ENCODE measurements around the gene ICAM1. TPM values are rescaled to one million over a fixed set of nuclear protein-coding genes. Genes with fewer than 3 reads are reported as not detected.
A peak's percentile ranks its signal among the peaks of the same experiment; 100 is the strongest.
"Not testable (repeated sequence)": the region's sequence is repeated elsewhere in the genome, so short reads cannot be mapped to it uniquely, and the experiment has no call there.

ICAM1 gene
- total RNA-seq, 1 experiment from 2014 or later = 5.1 TPM

- H3K4me3 ChIP-seq (ENCODE audit: low read length) = peak overlapping the region; percentile 15; the same call in 1 of the 2 replicates
- H4K20me1 ChIP-seq (ENCODE audit: insufficient read depth, low read depth, low read length) = no peaks in the 10 kb centered on the region; the same call in 1 of the 2 replicates
- peaks cover 47% of the 10 kb centered on the region for H3K4me1 ChIP-seq (ENCODE audit: low read length)
- peak; percentile 58 for DNase-seq
- H3K79me2 ChIP-seq (ENCODE audit: low read length) = peaks cover 66% of the 10 kb centered on the region
- H3K9me3 ChIP-seq (ENCODE audit: low read length) = no peaks in the 10 kb centered on the region
- H3K9me2 ChIP-seq (replicated peaks; ENCODE audit: insufficient read depth, low read length) = no peaks in the 10 kb centered on the region
- H3K36me3 ChIP-seq (ENCODE audit: insufficient read depth, low read length) = no peaks in the 10 kb centered on the region
- peak overlapping the region; percentile 91 for H3K27ac ChIP-seq (ENCODE audit: low read length)
- no peak overlapping the region for H2AFZ ChIP-seq (ENCODE audit: low read length)
- peak overlapping the region; percentile 48 for H3K9ac ChIP-seq (ENCODE audit: low read length)
- no peaks in the 10 kb centered on the region for H3K27me3 ChIP-seq (ENCODE audit: low read length)
- peak overlapping the region; percentile 30 for H3K4me2 ChIP-seq (ENCODE audit: low read depth, low read length, poor library complexity, severe bottlenecking)
Observed at GRCh38 chr19:10228393-10228792, 42.5 kb upstream of the ICAM1 start.

- H3K9me3 ChIP-seq (ENCODE audit: low read length) = no peaks in the 10 kb centered on the region
- no peaks in the 10 kb centered on the region for H3K36me3 ChIP-seq (ENCODE audit: insufficient read depth, low read length)
- no peaks in the 10 kb centered on the region for H3K27me3 ChIP-seq (ENCODE audit: low read length)
- H3K79me2 ChIP-seq (ENCODE audit: low read length) = peaks cover 61% of the 10 kb centered on the region
- no peak overlapping the region for H2AFZ ChIP-seq (ENCODE audit: low read length)
- H3K4me3 ChIP-seq (ENCODE audit: low read length) = peak overlapping the region; percentile 15; the same call in 1 of the 2 replicates
- H3K4me2 ChIP-seq (ENCODE audit: low read depth, low read length, poor library complexity, severe bottlenecking) = peak overlapping the region; percentile 30
- peak overlapping the region; percentile 94 for H3K9ac ChIP-seq (ENCODE audit: low read length)
- no peaks in the 10 kb centered on the region; the same call in 1 of the 2 replicates for H4K20me1 ChIP-seq (ENCODE audit: insufficient read depth, low read depth, low read length)
- H3K27ac ChIP-seq (ENCODE audit: low read length) = peak overlapping the region; percentile 91
- H3K4me1 ChIP-seq (ENCODE audit: low read length) = peaks cover 49% of the 10 kb centered on the region
- DNase-seq = peak; percentile 80
- H3K9me2 ChIP-seq (replicated peaks; ENCODE audit: insufficient read depth, low read length) = no peaks in the 10 kb centered on the region
Observed at GRCh38 chr19:10228920-10229319, 42.0 kb upstream of the ICAM1 start.

DNA sequence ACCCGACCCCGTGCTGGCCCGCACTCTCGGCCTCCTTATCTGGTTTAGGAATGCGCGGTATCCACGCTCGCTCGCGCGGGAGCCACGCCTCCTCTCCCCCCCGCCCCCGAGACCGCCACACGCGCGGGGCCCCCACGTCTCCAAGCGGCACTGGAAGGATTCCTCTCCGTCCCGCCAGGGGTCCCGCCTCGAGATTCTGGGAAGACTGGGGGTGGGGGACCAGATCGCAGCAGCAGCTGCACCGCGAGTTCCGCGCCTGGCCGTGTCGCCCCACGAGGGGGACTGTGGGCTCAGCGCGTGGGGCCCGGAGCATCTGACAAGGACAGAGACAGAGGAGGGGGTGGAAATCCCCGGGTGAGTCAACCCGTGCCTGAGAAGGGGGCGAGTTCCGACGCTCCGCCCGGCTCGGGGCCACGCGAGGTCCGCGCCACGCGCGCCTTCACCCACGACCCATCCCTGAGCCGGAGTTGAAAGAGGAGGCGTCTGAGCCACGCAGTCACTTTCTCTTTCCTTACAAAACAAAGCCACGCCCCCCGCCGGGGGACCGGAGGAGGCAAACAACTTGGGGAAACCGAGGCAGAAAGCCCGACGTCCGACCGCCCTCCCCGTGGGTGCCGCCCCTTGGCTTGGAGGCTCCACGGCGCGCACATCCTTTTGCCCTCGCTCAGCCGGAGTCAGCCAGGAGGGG lies 40.6 kb upstream of the ICAM1 start:
- Histone ChIP-seq H4K20me1 (ENCODE audit: insufficient read depth, low read depth, low read length) (no peaks in the 10 kb centered on the region; the same call in 1 of the 2 replicates), H3K9me3 (ENCODE audit: low read length) (no peaks in the 10 kb centered on the region), H2AFZ (ENCODE audit: low read length) (no peak overlapping the region), H3K4me1 (ENCODE audit: low read length) (peaks cover 63% of the 10 kb centered on the region), H3K27ac (ENCODE audit: low read length) (peak overlapping the region; percentile 91), H3K79me2 (ENCODE audit: low read length) (peaks cover 51% of the 10 kb centered on the region), H3K27me3 (ENCODE audit: low read length) (no peaks in the 10 kb centered on the region), H3K36me3 (ENCODE audit: insufficient read depth, low read length) (no peaks in the 10 kb centered on the region), H3K9ac (ENCODE audit: low read length) (peak overlapping the region; percentile 94), H3K9me2 (replicated peaks; ENCODE audit: insufficient read depth, low read length) (no peaks in the 10 kb centered on the region), H3K4me3 (ENCODE audit: low read length) (peak overlapping the region; percentile 90), H3K4me2 (ENCODE audit: low read depth, low read length, poor library complexity, severe bottlenecking) (peak overlapping the region; percentile 93)
- DNase-seq = peak; percentile 73

- Histone ChIP-seq H3K79me2 (ENCODE audit: low read length) (peaks cover 45% of the 10 kb centered on the region), H2AFZ (ENCODE audit: low read length) (no peak within 1 kb of the TSS), H3K4me3 (ENCODE audit: low read length) (peak within 1 kb of the TSS; percentile 90), H3K9me2 (replicated peaks; ENCODE audit: insufficient read depth, low read length) (no peaks in the 10 kb centered on the region), H3K36me3 (ENCODE audit: insufficient read depth, low read length) (no peaks in the 10 kb centered on the region), H3K9ac (ENCODE audit: low read length) (peak within 1 kb of the TSS; percentile 94), H3K4me2 (ENCODE audit: low read depth, low read length, poor library complexity, severe bottlenecking) (peak within 1 kb of the TSS; percentile 93), H4K20me1 (ENCODE audit: insufficient read depth, low read depth, low read length) (no peaks in the 10 kb centered on the region; the same call in 1 of the 2 replicates), H3K27me3 (ENCODE audit: low read length) (no peaks in the 10 kb centered on the region), H3K9me3 (ENCODE audit: low read length) (no peaks in the 10 kb centered on the region), H3K27ac (ENCODE audit: low read length) (peak within 1 kb of the TSS; percentile 91), H3K4me1 (ENCODE audit: low read length) (peaks cover 70% of the 10 kb centered on the region)
- peak; percentile 90 for DNase-seq
Observed at GRCh38 chr19:10230861-10231611, 39.9 kb upstream of the ICAM1 start, which contains the start of gene S1PR2. S1PR2 (minus strand) TSS chr19:10231331; CDS start chr19:10224905, 6,426 bp downstream.

DNA sequence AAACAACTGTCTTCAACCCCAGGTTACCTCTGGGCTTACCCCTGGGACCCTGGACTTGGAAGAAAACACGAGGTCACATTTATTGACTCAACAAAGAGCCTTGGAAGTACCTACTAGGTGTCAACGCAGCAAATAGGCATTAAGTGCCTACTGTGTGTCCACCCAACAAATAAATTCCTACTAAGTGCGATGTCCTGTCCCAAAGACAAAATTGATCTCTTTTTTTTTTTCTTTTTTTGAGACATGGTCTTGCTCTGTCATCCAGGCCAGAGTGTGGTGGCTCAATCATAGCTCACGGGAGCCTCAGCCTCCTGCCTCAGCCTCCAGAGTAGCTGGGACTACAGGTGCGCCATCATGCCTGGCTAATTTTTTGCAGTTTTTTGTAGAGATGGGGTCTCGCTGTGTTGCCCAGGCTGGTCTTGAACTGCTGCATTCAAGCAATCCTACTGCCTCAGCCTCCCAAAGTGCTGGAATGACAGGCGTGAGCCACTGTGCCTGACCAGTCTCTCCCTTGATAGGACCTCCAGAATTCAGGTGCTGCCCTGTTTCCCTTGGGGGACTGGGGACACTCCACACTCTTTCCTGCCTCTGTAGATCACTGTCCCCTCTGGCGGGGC lies 39.2 kb upstream of the ICAM1 start:
- Histone ChIP-seq H3K27ac (ENCODE audit: low read length) (peak overlapping the region; percentile 91), H3K36me3 (ENCODE audit: insufficient read depth, low read length) (no peaks in the 10 kb centered on the region), H2AFZ (ENCODE audit: low read length) (no peak overlapping the region), H3K4me1 (ENCODE audit: low read length) (peaks cover 76% of the 10 kb centered on the region), H3K4me3 (ENCODE audit: low read length) (peak overlapping the region; percentile 90), H3K9ac (ENCODE audit: low read length) (peak overlapping the region; percentile 94), H3K27me3 (ENCODE audit: low read length) (no peaks in the 10 kb centered on the region), H3K9me2 (replicated peaks; ENCODE audit: insufficient read depth, low read length) (no peaks in the 10 kb centered on the region), H3K4me2 (ENCODE audit: low read depth, low read length, poor library complexity, severe bottlenecking) (peak overlapping the region; percentile 93), H3K79me2 (ENCODE audit: low read length) (peaks cover 39% of the 10 kb centered on the region), H3K9me3 (ENCODE audit: low read length) (no peaks in the 10 kb centered on the region), H4K20me1 (ENCODE audit: insufficient read depth, low read depth, low read length) (no peaks in the 10 kb centered on the region)
- DNase-seq = no peak

GRCh38 chr19:10233946-10234345 lies 37.0 kb upstream of the ICAM1 start:
- H3K9me2 ChIP-seq (replicated peaks; ENCODE audit: insufficient read depth, low read length) = no peaks in the 10 kb centered on the region
- H3K4me2 ChIP-seq (ENCODE audit: low read depth, low read length, poor library complexity, severe bottlenecking) = peak overlapping the region; percentile 26
- no peaks in the 10 kb centered on the region for H4K20me1 ChIP-seq (ENCODE audit: insufficient read depth, low read depth, low read length)
- H3K4me1 ChIP-seq (ENCODE audit: low read length) = peaks cover 87% of the 10 kb centered on the region
- H3K27me3 ChIP-seq (ENCODE audit: low read length) = no peaks in the 10 kb centered on the region
- no peak overlapping the region for H3K9ac ChIP-seq (ENCODE audit: low read length)
- no peak overlapping the region for H2AFZ ChIP-seq (ENCODE audit: low read length)
- peak overlapping the region; percentile 100 for H3K27ac ChIP-seq (ENCODE audit: low read length)
- no peaks in the 10 kb centered on the region for H3K9me3 ChIP-seq (ENCODE audit: low read length)
- no peaks in the 10 kb centered on the region for H3K36me3 ChIP-seq (ENCODE audit: insufficient read depth, low read length)
- DNase-seq = peak; percentile 71
- no peak overlapping the region for H3K4me3 ChIP-seq (ENCODE audit: low read length)
- peaks cover 18% of the 10 kb centered on the region for H3K79me2 ChIP-seq (ENCODE audit: low read length)

DNA sequence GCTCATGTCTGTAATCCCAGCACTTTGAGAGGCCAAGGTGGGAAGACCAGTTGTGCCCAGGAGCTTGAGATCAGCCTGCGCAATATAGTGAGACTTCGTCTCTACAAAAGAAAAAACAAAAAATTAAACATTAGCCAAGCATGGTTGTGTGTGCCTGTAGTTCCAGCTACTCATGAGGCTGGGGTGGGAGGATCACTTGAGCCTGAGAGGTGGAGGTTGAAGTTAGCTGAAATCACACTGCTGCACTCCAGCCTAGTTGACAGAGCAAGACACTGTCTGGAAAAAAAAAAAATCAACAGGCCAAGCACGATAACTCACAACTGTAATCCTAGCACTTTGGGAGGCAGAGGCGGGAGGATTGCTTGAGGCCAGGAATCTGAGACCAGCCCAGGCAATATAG lies 35.9 kb upstream of the ICAM1 start:
- DNase-seq = no peak
- peak overlapping the region; percentile 100 for H3K27ac ChIP-seq (ENCODE audit: low read length)
- peak overlapping the region; percentile 99 for H3K4me2 ChIP-seq (ENCODE audit: low read depth, low read length, poor library complexity, severe bottlenecking)
- no peak overlapping the region for H2AFZ ChIP-seq (ENCODE audit: low read length)
- H3K4me3 ChIP-seq (ENCODE audit: low read length) = no peak overlapping the region
- H3K9ac ChIP-seq (ENCODE audit: low read length) = peak overlapping the region; percentile 49
- no peaks in the 10 kb centered on the region for H3K36me3 ChIP-seq (ENCODE audit: insufficient read depth, low read length)
- H3K79me2 ChIP-seq (ENCODE audit: low read length) = peaks cover 9% of the 10 kb centered on the region
- peaks cover 84% of the 10 kb centered on the region for H3K4me1 ChIP-seq (ENCODE audit: low read length)
- H4K20me1 ChIP-seq (ENCODE audit: insufficient read depth, low read depth, low read length) = no peaks in the 10 kb centered on the region
- no peaks in the 10 kb centered on the region for H3K9me3 ChIP-seq (ENCODE audit: low read length)
- no peaks in the 10 kb centered on the region for H3K9me2 ChIP-seq (replicated peaks; ENCODE audit: insufficient read depth, low read length)
- H3K27me3 ChIP-seq (ENCODE audit: low read length) = no peaks in the 10 kb centered on the region

DNA sequence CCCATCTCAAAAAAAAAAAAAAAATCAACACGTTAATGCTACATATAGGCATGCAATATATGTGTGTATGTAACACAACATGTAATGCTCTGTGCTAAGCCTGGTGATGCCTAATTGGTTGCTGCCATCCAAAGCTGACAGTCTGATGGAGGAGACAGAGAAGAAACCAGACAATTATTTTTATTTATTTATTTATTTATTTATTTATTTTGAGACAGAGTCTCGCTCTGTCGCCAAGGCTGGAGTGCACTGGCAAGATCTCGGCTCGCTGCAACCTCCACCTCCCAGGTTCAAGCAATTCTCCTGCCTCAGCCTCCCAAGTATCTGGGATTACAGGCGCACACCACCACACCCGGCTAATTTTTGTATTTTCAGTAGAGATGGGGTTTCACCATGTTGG lies 35.5 kb upstream of the ICAM1 start:
- H3K4me3 ChIP-seq (ENCODE audit: low read length) = peak overlapping the region; percentile 48
- H3K36me3 ChIP-seq (ENCODE audit: insufficient read depth, low read length); H3K9me2 ChIP-seq (replicated peaks; ENCODE audit: insufficient read depth, low read length); H3K27me3 ChIP-seq (ENCODE audit: low read length); DNase-seq; H2AFZ ChIP-seq (ENCODE audit: low read length); H3K9me3 ChIP-seq (ENCODE audit: low read length); H4K20me1 ChIP-seq (ENCODE audit: insufficient read depth, low read depth, low read length); H3K79me2 ChIP-seq (ENCODE audit: low read length): not testable (repeated sequence)
- peak overlapping the region; percentile 99 for H3K4me2 ChIP-seq (ENCODE audit: low read depth, low read length, poor library complexity, severe bottlenecking)
- peaks cover 84% of the 10 kb centered on the region for H3K4me1 ChIP-seq (ENCODE audit: low read length)
- H3K27ac ChIP-seq (ENCODE audit: low read length) = peak overlapping the region; percentile 100
- peak overlapping the region; percentile 67 for H3K9ac ChIP-seq (ENCODE audit: low read length)
